Measurements from ENCODE around the gene C10orf105.

- no peak for TF ChIP-seq EZH2 (IDR thresholded peaks at IDR 0.05; ENCODE audit: low read length, missing control alignments)
- TF ChIP-seq CTCF (conservative IDR thresholded peaks at IDR 0.05 in 1 of 2, IDR thresholded peaks at IDR 0.05 in 1 of 2; ENCODE audit: low read depth in 1 of 2, low read length in 2 of 2): no peak
These were observed 3.7 kb downstream of the C10orf105 start for GRCh38 chr10:71715860-71716259.

All from fibroblast of lung (primary cell).